ENCODE results near the gene TOM1.
A peak's percentile ranks its signal among the peaks of the same experiment; 100 is the strongest.

TOM1 gene

GRCh38 chr22:35264986-35265385 lies 34.7 kb upstream of the TOM1 start:
- H3K27ac ChIP-seq, result peak overlapping the region; percentile 64
- TF ChIP-seq ZFX (IDR thresholded peaks at IDR 0.05; ENCODE audit: borderline replicate concordance), result no peak
- TF ChIP-seq CTCF (IDR thresholded peaks at IDR 0.05), result no peak

- peak overlapping the region; percentile 64 for H3K27ac ChIP-seq
- TF ChIP-seq CTCF (IDR thresholded peaks at IDR 0.05) (no peak), ZFX (IDR thresholded peaks at IDR 0.05; ENCODE audit: borderline replicate concordance) (no peak)
These were observed 33.4 kb upstream of the TOM1 start for GRCh38 chr22:35266277-35266676.

- H3K27ac ChIP-seq, result no peak overlapping the region
- no peak for TF ChIP-seq CTCF (IDR thresholded peaks at IDR 0.05)
- TF ChIP-seq ZFX (IDR thresholded peaks at IDR 0.05; ENCODE audit: borderline replicate concordance), result no peak
These were observed 30.1 kb upstream of the TOM1 start for GRCh38 chr22:35269630-35270029.

- TF ChIP-seq CTCF (IDR thresholded peaks at IDR 0.05) (no peak), ZFX (IDR thresholded peaks at IDR 0.05; ENCODE audit: borderline replicate concordance) (no peak)
- H3K27ac ChIP-seq, result no peak overlapping the region
These were observed 25.4 kb upstream of the TOM1 start for GRCh38 chr22:35274154-35274871.

GRCh38 chr22:35275580-35275979 lies 24.1 kb upstream of the TOM1 start:
- no peak for TF ChIP-seq CTCF (IDR thresholded peaks at IDR 0.05)
- no peak for TF ChIP-seq ZFX (IDR thresholded peaks at IDR 0.05; ENCODE audit: borderline replicate concordance)
- H3K27ac ChIP-seq, result no peak overlapping the region

- no peak overlapping the region for H3K27ac ChIP-seq
- TF ChIP-seq ZFX (IDR thresholded peaks at IDR 0.05; ENCODE audit: borderline replicate concordance) (no peak), CTCF (IDR thresholded peaks at IDR 0.05) (no peak)
These were observed 23.7 kb upstream of the TOM1 start for GRCh38 chr22:35276019-35276418.

GRCh38 chr22:35288116-35288515 lies 11.6 kb upstream of the TOM1 start:
- TF ChIP-seq ZFX (IDR thresholded peaks at IDR 0.05; ENCODE audit: borderline replicate concordance) (no peak), CTCF (IDR thresholded peaks at IDR 0.05) (no peak)

More at GRCh38 chr22:35288116-35288515, 11.6 kb upstream of the TOM1 start:
- H3K27ac ChIP-seq, result no peak overlapping the region

All from 22Rv1 (cell line).